GM21390 (cell line): ENCODE results near the gene NRN1L.
"Not testable (repeated sequence)": the region's sequence is repeated elsewhere in the genome, so short reads cannot be mapped to it uniquely, and the experiment has no call there.

Source experiments
- ATAC-seq: cut with Tn5 transposase; IDR thresholded peaks from one replicate; pipeline ENCODE4 v1.9.1; 2021; ENCODE audit not compliant: unreplicated experiment

Gene NRN1L

GRCh38 chr16:67884684-67885083 is at the start of gene NRN1L:
NRN1L (plus strand) TSS chr16:67884885; CDS start chr16:67884904, 19 bp downstream.
- ATAC-seq = no peak

- not testable (repeated sequence) for ATAC-seq
Measured at GRCh38 chr16:67837190-67837589, 47.5 kb upstream of the NRN1L start.

GRCh38 chr16:67837811-67838210 is 46.9 kb upstream of the NRN1L start:
- ATAC-seq = no peak

GRCh38 chr16:67841198-67841815 is 43.4 kb upstream of the NRN1L start:
- no peak for ATAC-seq

- ATAC-seq = peak; percentile 42
Measured at GRCh38 chr16:67841816-67842508, 42.7 kb upstream of the NRN1L start, which contains the start of gene THAP11. THAP11 (plus strand) TSS chr16:67842320; CDS start chr16:67842555, 235 bp downstream.

- peak; percentile 10 for ATAC-seq
Measured at GRCh38 chr16:67842509-67843342, 42.0 kb upstream of the NRN1L start.

- ATAC-seq = no peak
Measured at GRCh38 chr16:67843343-67843765, 41.3 kb upstream of the NRN1L start.

GRCh38 chr16:67844497-67844896 is 40.2 kb upstream of the NRN1L start:
- ATAC-seq = no peak

- ATAC-seq = no peak
Measured at GRCh38 chr16:67845291-67846062, 39.2 kb upstream of the NRN1L start.

GRCh38 chr16:67846063-67846319 is 38.7 kb upstream of the NRN1L start:
- ATAC-seq = no peak

- peak; percentile 55 for ATAC-seq
Measured at GRCh38 chr16:67846320-67847063, 38.2 kb upstream of the NRN1L start, which contains the start of gene NUTF2. NUTF2 (plus strand) TSS chr16:67846933; CDS start chr16:67865131, 18,198 bp downstream.

GRCh38 chr16:67847064-67847861 is 37.4 kb upstream of the NRN1L start, which contains the start of gene CENPT:
CENPT (minus strand) TSS chr16:67847693; CDS start chr16:67833859, 13,834 bp downstream.
- peak; percentile 40 for ATAC-seq

- ATAC-seq = no peak
Measured at GRCh38 chr16:67848118-67848517, 36.6 kb upstream of the NRN1L start.

GRCh38 chr16:67853670-67854069 is 31.0 kb upstream of the NRN1L start:
- no peak for ATAC-seq

- no peak for ATAC-seq
Measured at GRCh38 chr16:67855789-67856188, 28.9 kb upstream of the NRN1L start.

GRCh38 chr16:67856927-67857546 is 27.6 kb upstream of the NRN1L start:
- ATAC-seq = no peak

- no peak for ATAC-seq
Measured at GRCh38 chr16:67857547-67858233, 27.0 kb upstream of the NRN1L start.

- ATAC-seq = no peak
Measured at GRCh38 chr16:67858500-67858899, 26.2 kb upstream of the NRN1L start.
